GM12878 (cell line): ENCODE results near the gene AIG1. TPM values are rescaled to one million over a fixed set of nuclear protein-coding genes. Genes with fewer than 3 reads are reported as not detected.

Source experiments
- ATAC-seq: fragments of 200-7000 bp; cut with Tn5 transposase; 3 replicates; pipeline ENCODE4 v1.9.1; 2020; ENCODE audit warnings: mild to moderate bottlenecking, moderate library complexity
- BruUV-seq: library from RNA; stranded (reverse); fragments of 400-500 nt; replicated peaks from 2 replicates; lab custom pipeline; 2021; lab: Mats Ljungman, UMichigan
- CTCF ChIA-PET: fragments of 300-600 bp; sonication (Branson Sonifier 250); formaldehyde crosslinking; extraction: SDS; loops from one replicate; lab custom pipeline; 2021; ENCODE audit warnings: inconsistent platforms; lab: Yijun Ruan, JAX
- POLR2A ChIA-PET: fragments of 350-600 bp; formaldehyde crosslinking; extraction: SDS; loops from one replicate; lab custom pipeline; 2021; ENCODE audit warnings: inconsistent platforms; lab: Charles Lee
- RAD21 ChIA-PET: fragments of 300-600 bp; sonication (Branson Sonifier 250); formaldehyde crosslinking; loops from one replicate; lab custom pipeline; 2023; ENCODE audit warnings: antibody characterized with exemption; ENCODE audit not compliant: unreplicated experiment; lab: Charles Lee
- SMC1A ChIA-PET: fragments of 300-600 bp; sonication (Branson Sonifier 250); formaldehyde crosslinking; loops from one replicate; lab custom pipeline; 2023; ENCODE audit not compliant: unreplicated experiment, uncharacterized antibody; lab: Charles Lee
- DNase-seq: peaks from one replicate; pipeline ENCODE4 v3.0.0-alpha.2; 2011; ENCODE audit warnings: low read depth, low spot score
- FAIRE-seq: peaks from 3 replicates; lab custom pipeline; 2011; peaks lifted over from hg19 to GRCh38; lab: Jason Lieb, UNC
- H2AFZ ChIP-seq: 2 replicates; pipeline ENCODE4 v1.6.0; 2011; ENCODE audit warnings: low read depth, low read length, control low read depth; ENCODE audit not compliant: control insufficient read depth
- H3K27ac ChIP-seq: 2 replicates; pipeline ENCODE4 v1.5.1; 2011; ENCODE audit warnings: control low read depth; ENCODE audit not compliant: control insufficient read depth, insufficient read depth
- H3K27me3 ChIP-seq, 2 experiments: replicated peaks in 1 of 2; 2 replicates each; pipeline versions ENCODE4 v1.6.0 to v1.6.1; 2011; ENCODE audit warnings: low read length in 1 of 2; ENCODE audit not compliant: control insufficient read depth in 2 of 2, insufficient read depth in 2 of 2
- H3K36me3 ChIP-seq, 2 experiments: 2 replicates each; pipeline ENCODE4 v1.5.1; 2011; ENCODE audit warnings: low read length in 1 of 2; ENCODE audit not compliant: control insufficient read depth in 2 of 2, insufficient read depth in 2 of 2
- H3K4me1 ChIP-seq: 2 replicates; pipeline ENCODE4 v1.6.1; 2011; ENCODE audit warnings: mild to moderate bottlenecking, low read length, moderate library complexity, mixed read lengths; ENCODE audit not compliant: control insufficient read depth, insufficient read depth
- H3K4me2 ChIP-seq: 2 replicates; pipeline ENCODE4 v1.6.0; 2011; ENCODE audit warnings: control low read depth; ENCODE audit not compliant: control insufficient read depth, insufficient read depth
- H3K4me3 ChIP-seq: fragments of 200-600 bp; sonication (generic); 2 replicates; pipeline ENCODE4 v1.5.1; 2016
- H3K79me2 ChIP-seq: 2 replicates; pipeline ENCODE4 v1.6.0; 2011; ENCODE audit warnings: low read length; ENCODE audit not compliant: control insufficient read depth, insufficient read depth
- H3K9ac ChIP-seq: 2 replicates; pipeline ENCODE4 v1.8.0; 2011; ENCODE audit warnings: low read length, control low read depth, mixed read lengths; ENCODE audit not compliant: control insufficient read depth, insufficient read depth
- H3K9me3 ChIP-seq: replicated peaks from 3 replicates; pipeline ENCODE4 v1.5.1; 2011; ENCODE audit warnings: mild to moderate bottlenecking, low read length; ENCODE audit not compliant: control insufficient read depth, insufficient read depth
- H4K20me1 ChIP-seq: 2 replicates; pipeline ENCODE4 v1.6.0; 2011; ENCODE audit not compliant: control insufficient read depth, insufficient read depth
- CBX5 ChIP-seq: sonication (generic); IDR thresholded peaks from 2 replicates; pipeline ENCODE4 v1.6.1; 2016; ENCODE audit warnings: low read depth, moderate library complexity, mild to moderate bottlenecking, inconsistent platforms
- IKZF1 ChIP-seq: fragments of 450-650 bp; conservative IDR thresholded peaks from 2 replicates; pipeline ENCODE4 v1.6.1; 2017; ENCODE audit warnings: antibody characterized with exemption, mild to moderate bottlenecking
- NBN ChIP-seq: fragments of 450-650 bp; IDR thresholded peaks from 2 replicates; pipeline ENCODE4 v1.6.1; 2016
- TCF7 ChIP-seq: IDR thresholded peaks from 2 replicates; pipeline ENCODE4 v1.6.1; 2014; ENCODE audit warnings: antibody characterized with exemption, borderline replicate concordance
- WGBS: methylation state at CpG from one replicate; pipeline ENCODE4 v1.1.6; 2016; ENCODE audit warnings: low lambda C conversion rate; ENCODE audit not compliant: insufficient replicate concordance, insufficient coverage; ENCODE audit errors: missing lambda C conversion rate; 5-methylcytosine and 5-hydroxymethylcytosine counted together
- in situ Hi-C: fragments of 300-500 bp; cut with MboI; formaldehyde crosslinking; loops from 9 replicates; pipeline ENCODE4 v1.14.3; 2018; ENCODE audit warnings: mixed read lengths
- intact Hi-C: fragments of 100-400 bp; cut with micrococcal nuclease; formaldehyde crosslinking; loops from one replicate; pipeline ENCODE4 v1.14.2; 2022; ENCODE audit not compliant: unreplicated experiment
- polyA plus RNA-seq, 11 experiments: library from polyadenylated mRNA; depleted of rRNA in 4 of 11; unstranded in 6 of 11; stranded (reverse) in 5 of 11; fragments of >200 nt; fragmentation: Nextera tagmentation in 4 of 11; fragmentation: Illumina TruSeq in 1 of 11; extraction: Ambion mirVana in 4 of 11; extraction: Trizol in 1 of 11; gene quantifications; 1 replicate in 1 of 11; 2 replicates in 10 of 11; pipeline versions ENCODE4 v1.2.1 to v1.2.3, GENCODE V29; 2011 to 2016; ENCODE audit warnings: inconsistent platforms in 2 of 11, missing spikeins in 2 of 11, low read depth in 1 of 11
- total RNA-seq, 4 experiments: library from RNA; depleted of rRNA in 3 of 4; stranded (reverse); fragments of >200 nt in 3 of 4; fragmentation: Illumina TruSeq in 1 of 4; extraction: Trizol in 1 of 4; gene quantifications; 2 replicates each; pipeline versions ENCODE4 v1.2.1 to v1.2.3, GENCODE V29; 2013 to 2021
- TF ChIP-seq, protein P1 (sequence below): fragments of 450-650 bp; IDR thresholded peaks from 2 replicates; pipeline ENCODE4 v1.6.1; 2018; ENCODE audit warnings: mild to moderate bottlenecking, low read depth, moderate library complexity; ENCODE audit not compliant: partially characterized antibody
- TF ChIP-seq, protein P2 (sequence below): fragments of 450-650 bp; IDR thresholded peaks from 2 replicates; pipeline ENCODE4 v1.6.1; 2017; ENCODE audit warnings: low read depth, mild to moderate bottlenecking, moderate library complexity

The AIG1 gene
- total and polyA plus RNA-seq, 10 of the 15 experiments (the other 5 are each of a cell fraction or from before 2014, with no cell fraction given) = 27.0 to 74.5 (median 36.4) TPM

DNA sequence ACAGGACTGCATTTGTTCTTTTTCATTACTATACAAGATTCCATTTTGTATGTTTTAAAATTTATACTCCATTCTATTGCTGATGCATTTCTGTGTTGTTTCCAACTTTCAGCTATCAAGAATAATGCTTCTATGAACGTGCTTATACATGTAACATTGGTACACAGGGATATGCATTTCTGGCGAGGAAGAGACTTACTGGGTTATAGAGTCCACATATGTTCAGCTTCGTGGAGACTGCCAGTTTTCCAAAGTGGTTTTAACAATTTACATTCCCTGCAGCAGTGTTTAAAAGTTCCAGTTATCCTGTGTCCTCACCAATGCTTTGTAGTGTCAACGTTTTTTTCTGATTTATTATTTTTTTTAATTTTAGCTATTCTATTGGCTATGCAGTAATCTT, 48.5 kb downstream of the AIG1 start:
- FAIRE-seq = no peak
- Histone ChIP-seq H3K9ac (no peak overlapping the region), H3K36me3 (no peaks in the 10 kb centered on the region), H2AFZ (no peak overlapping the region), H3K9me3 (no peaks in the 10 kb centered on the region), H3K4me2 (no peak overlapping the region), H3K27me3 (no peaks in the 10 kb centered on the region), H3K4me1 (no peaks in the 10 kb centered on the region), H4K20me1 (no peaks in the 10 kb centered on the region), H3K79me2 (no peaks in the 10 kb centered on the region), H3K27ac (no peak overlapping the region), H3K4me3 (no peak overlapping the region)
- ChIA-PET RAD21 (no interaction called here), POLR2A (no interaction called here), SMC1A (interaction anchor here (1.8 kb wide), 1 partner anchor 10 kb away, joined by 7 read pairs; no protein-coding TSS in a partner anchor), CTCF (interaction anchor here (1.0 to 1.4 kb wide), 3 partner anchors 9 to 16 kb away, joined by 3 to 5 read pairs (median 3); no protein-coding TSS in a partner anchor)
- TF ChIP-seq IKZF1 = no peak
- no peak for TF ChIP-seq TCF7
- TF ChIP-seq NBN = no peak
- TF ChIP-seq, protein P1, sequence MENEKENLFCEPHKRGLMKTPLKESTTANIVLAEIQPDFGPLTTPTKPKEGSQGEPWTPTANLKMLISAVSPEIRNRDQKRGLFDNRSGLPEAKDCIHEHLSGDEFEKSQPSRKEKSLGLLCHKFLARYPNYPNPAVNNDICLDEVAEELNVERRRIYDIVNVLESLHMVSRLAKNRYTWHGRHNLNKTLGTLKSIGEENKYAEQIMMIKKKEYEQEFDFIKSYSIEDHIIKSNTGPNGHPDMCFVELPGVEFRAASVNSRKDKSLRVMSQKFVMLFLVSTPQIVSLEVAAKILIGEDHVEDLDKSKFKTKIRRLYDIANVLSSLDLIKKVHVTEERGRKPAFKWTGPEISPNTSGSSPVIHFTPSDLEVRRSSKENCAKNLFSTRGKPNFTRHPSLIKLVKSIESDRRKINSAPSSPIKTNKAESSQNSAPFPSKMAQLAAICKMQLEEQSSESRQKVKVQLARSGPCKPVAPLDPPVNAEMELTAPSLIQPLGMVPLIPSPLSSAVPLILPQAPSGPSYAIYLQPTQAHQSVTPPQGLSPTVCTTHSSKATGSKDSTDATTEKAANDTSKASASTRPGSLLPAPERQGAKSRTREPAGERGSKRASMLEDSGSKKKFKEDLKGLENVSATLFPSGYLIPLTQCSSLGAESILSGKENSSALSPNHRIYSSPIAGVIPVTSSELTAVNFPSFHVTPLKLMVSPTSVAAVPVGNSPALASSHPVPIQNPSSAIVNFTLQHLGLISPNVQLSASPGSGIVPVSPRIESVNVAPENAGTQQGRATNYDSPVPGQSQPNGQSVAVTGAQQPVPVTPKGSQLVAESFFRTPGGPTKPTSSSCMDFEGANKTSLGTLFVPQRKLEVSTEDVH = no peak
- TF ChIP-seq CBX5 = no peak
- TF ChIP-seq, protein P2, sequence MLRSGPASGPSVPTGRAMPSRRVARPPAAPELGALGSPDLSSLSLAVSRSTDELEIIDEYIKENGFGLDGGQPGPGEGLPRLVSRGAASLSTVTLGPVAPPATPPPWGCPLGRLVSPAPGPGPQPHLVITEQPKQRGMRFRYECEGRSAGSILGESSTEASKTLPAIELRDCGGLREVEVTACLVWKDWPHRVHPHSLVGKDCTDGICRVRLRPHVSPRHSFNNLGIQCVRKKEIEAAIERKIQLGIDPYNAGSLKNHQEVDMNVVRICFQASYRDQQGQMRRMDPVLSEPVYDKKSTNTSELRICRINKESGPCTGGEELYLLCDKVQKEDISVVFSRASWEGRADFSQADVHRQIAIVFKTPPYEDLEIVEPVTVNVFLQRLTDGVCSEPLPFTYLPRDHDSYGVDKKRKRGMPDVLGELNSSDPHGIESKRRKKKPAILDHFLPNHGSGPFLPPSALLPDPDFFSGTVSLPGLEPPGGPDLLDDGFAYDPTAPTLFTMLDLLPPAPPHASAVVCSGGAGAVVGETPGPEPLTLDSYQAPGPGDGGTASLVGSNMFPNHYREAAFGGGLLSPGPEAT = no peak
- intact Hi-C loops = no loop called here
- no peak for ATAC-seq
- DNase-seq = no peak
- in situ Hi-C loops = no loop called here
- no TSS peak for BruUV-seq
- 77% methylated on average over 4 of the region's 4 CpGs for WGBS
